K562 (cell line): Measurements from ENCODE around the gene FGGY. TPM values are rescaled to one million over a fixed set of nuclear protein-coding genes. Genes with fewer than 3 reads are reported as not detected.

ENCODE experiments used
- ATAC-seq: fragments of 200-7000 bp; cut with Tn5 transposase; 3 replicates; pipeline ENCODE4 v1.9.1; 2020; ENCODE audit warnings: moderate library complexity
- BruUV-seq: library from RNA; stranded (reverse); fragments of 400-500 nt; replicated peaks from 2 replicates; lab custom pipeline; 2021; lab: Mats Ljungman, UMichigan
- CTCF ChIA-PET: fragments of 300-600 bp; formaldehyde crosslinking; extraction: SDS; loops from one replicate; lab custom pipeline; 2021; ENCODE audit warnings: low intra/inter-chr PET ratio; lab: Yijun Ruan, JAX
- POLR2A ChIA-PET: fragments of 300-600, 350-650 bp; sonication (Branson Sonifier 250); formaldehyde crosslinking; extraction: SDS; loops from one replicate; lab custom pipeline; 2021; ENCODE audit warnings: antibody characterized with exemption, inconsistent platforms; lab: Yijun Ruan, JAX
- DNase-seq, 4 experiments: peaks; one replicate each; pipeline versions ENCODE4 v3.0.0 to v3.0.0-alpha.2; 2011 to 2018; ENCODE audit warnings: low spot score in 3 of 4, mixed read lengths in 3 of 4; ENCODE audit errors: extremely low read depth in 1 of 4
- FAIRE-seq: peaks from 2 replicates; lab custom pipeline; 2011; peaks lifted over from hg19 to GRCh38; lab: Jason Lieb, UNC
- H2AFZ ChIP-seq: 2 replicates; pipeline ENCODE4 v1.6.0; 2011; ENCODE audit warnings: low read depth, low read length, control low read depth, inconsistent platforms
- H3K27ac ChIP-seq: fragments of 200-600 bp; 3 replicates; pipeline ENCODE4 v1.8.0; 2011; ENCODE audit warnings: low read depth, mild to moderate bottlenecking, control low read depth, inconsistent platforms, low read length, moderate library complexity, mixed read lengths; ENCODE audit errors: extremely low read depth
- H3K27me3 ChIP-seq, 2 experiments: fragments of 300-600 bp in 1 of 2; 2 replicates in 1 of 2; 3 replicates in 1 of 2; pipeline versions ENCODE4 v1.6.0 to v1.8.0; 2011; ENCODE audit warnings: inconsistent platforms in 2 of 2, low read length in 2 of 2, mild to moderate bottlenecking in 1 of 2, mixed read lengths in 1 of 2, moderate library complexity in 1 of 2; ENCODE audit not compliant: control insufficient read depth in 2 of 2, insufficient read depth in 2 of 2
- H3K36me3 ChIP-seq: fragments of 300-600 bp; 3 replicates; pipeline ENCODE4 v1.8.0; 2011; ENCODE audit warnings: mild to moderate bottlenecking, low read length, inconsistent platforms; ENCODE audit not compliant: control insufficient read depth, insufficient read depth
- H3K4me1 ChIP-seq, 2 experiments: fragments of 200-600 bp in 1 of 2; replicated peaks in 1 of 2; 2 replicates in 1 of 2; 3 replicates in 1 of 2; pipeline versions ENCODE4 v1.5.1 to v1.8.0; 2011; ENCODE audit warnings: inconsistent platforms in 2 of 2, low read length in 2 of 2, mild to moderate bottlenecking in 1 of 2, mixed read lengths in 1 of 2, moderate library complexity in 1 of 2; ENCODE audit not compliant: control insufficient read depth in 2 of 2, insufficient read depth in 2 of 2
- H3K4me2 ChIP-seq: 2 replicates; pipeline ENCODE4 v1.6.1; 2011; ENCODE audit warnings: low read length, control low read depth, inconsistent platforms, mixed read lengths; ENCODE audit not compliant: insufficient read depth
- H3K4me3 ChIP-seq: fragments of 200-600 bp; sonication (generic), shearing (Covaris generic); 2 replicates; pipeline ENCODE4 v1.5.1; 2016; ENCODE audit warnings: control low read depth, inconsistent platforms
- H3K79me2 ChIP-seq: fragments of 200-600 bp; 3 replicates; pipeline ENCODE4 v1.8.0; 2011; ENCODE audit warnings: low read length, inconsistent platforms; ENCODE audit not compliant: control insufficient read depth, insufficient read depth
- H3K9ac ChIP-seq, 2 experiments: 2 replicates each; pipeline versions ENCODE4 v1.6.0 to v1.6.1; 2011; ENCODE audit warnings: low read depth in 2 of 2, low read length in 2 of 2, control low read depth in 1 of 2, inconsistent platforms in 1 of 2, mild to moderate bottlenecking in 1 of 2, mixed read lengths in 1 of 2; ENCODE audit not compliant: insufficient read depth in 1 of 2
- H3K9me1 ChIP-seq: one replicate; pipeline ENCODE4 v1.6.0; 2011; ENCODE audit warnings: inconsistent platforms, mild to moderate bottlenecking, low read length, moderate library complexity; ENCODE audit not compliant: control insufficient read depth, insufficient read depth
- H3K9me3 ChIP-seq: replicated peaks from 2 replicates; pipeline ENCODE4 v1.5.1; 2011; ENCODE audit warnings: low read depth, low read length, inconsistent platforms; ENCODE audit not compliant: control insufficient read depth, insufficient read depth
- H4K20me1 ChIP-seq: replicated peaks from 2 replicates; pipeline ENCODE4 v1.6.1; 2011; ENCODE audit warnings: low read length, inconsistent platforms, mixed read lengths; ENCODE audit not compliant: control insufficient read depth, insufficient read depth
- C11orf30 ChIP-seq: fragments of 450-650 bp; IDR thresholded peaks from 2 replicates; pipeline ENCODE4 v1.6.1; 2016; ENCODE audit warnings: low read depth, mild to moderate bottlenecking
- ELF2 ChIP-seq: fragments of 250-450 bp; sonication (Bioruptor Pico); IDR thresholded peaks from 2 replicates; pipeline ENCODE4 v1.5.0; 2021; ENCODE audit warnings: mild to moderate bottlenecking
- EP400 ChIP-seq: fragments of 450-650 bp; IDR thresholded peaks from 2 replicates; pipeline ENCODE4 v1.6.1; 2017; ENCODE audit warnings: antibody characterized with exemption, mild to moderate bottlenecking, moderate library complexity
- MAFF ChIP-seq: IDR thresholded peaks from 2 replicates; pipeline ENCODE4 v1.6.1; 2012; ENCODE audit warnings: low read length, improper control_type of control experiment
- MAFG ChIP-seq: fragments of 450-650 bp; conservative IDR thresholded peaks from 2 replicates; pipeline ENCODE4 v1.6.1; 2016; ENCODE audit warnings: missing genetic modification characterization, missing compliant biosample characterization
- MAFK ChIP-seq: IDR thresholded peaks from 2 replicates; pipeline ENCODE4 v1.6.1; 2011; ENCODE audit warnings: low read length, improper control_type of control experiment
- NFIX ChIP-seq: fragments of 250-450 bp; sonication (Bioruptor Pico); IDR thresholded peaks from 2 replicates; pipeline ENCODE4 v1.4.0; 2020; ENCODE audit warnings: low read depth, mild to moderate bottlenecking, moderate library complexity
- RBM15 ChIP-seq: fragments of 200-400 bp; formaldehyde crosslinking; IDR thresholded peaks from 2 replicates; pipeline ENCODE4 v1.6.1; 2018; ENCODE audit warnings: mild to moderate bottlenecking, low read length, moderate library complexity; ENCODE audit not compliant: insufficient read depth
- RBM34 ChIP-seq: fragments of 200-400 bp; formaldehyde crosslinking; IDR thresholded peaks from 2 replicates; pipeline ENCODE4 v1.6.1; 2018; ENCODE audit warnings: low read length, borderline replicate concordance; ENCODE audit not compliant: insufficient read depth
- ZNF316 ChIP-seq: fragments of 450-650 bp; IDR thresholded peaks from 2 replicates; pipeline ENCODE4 v1.6.1; 2016
- WGBS: fragments of 100-300 bp; shearing (Covaris generic); methylation state at CpG from one replicate; pipeline ENCODE4 v1.1.6; 2016; ENCODE audit warnings: low coverage, mixed read lengths; ENCODE audit not compliant: insufficient coverage; ENCODE audit errors: missing lambda C conversion rate; 5-methylcytosine and 5-hydroxymethylcytosine counted together
- in situ Hi-C: fragments of 300-500 bp; cut with MboI; formaldehyde crosslinking; loops from 4 replicates; pipeline ENCODE4 v1.15.0; 2018; ENCODE audit warnings: inconsistent platforms, mixed read lengths
- intact Hi-C: fragments of 100-400 bp; cut with micrococcal nuclease; formaldehyde crosslinking; loops from 2 replicates; pipeline ENCODE4 v1.14.2; 2022
- polyA plus RNA-seq, 8 experiments: library from polyadenylated mRNA; depleted of rRNA in 4 of 8; stranded (reverse) in 5 of 8; unstranded in 3 of 8; fragments of >200 nt; fragmentation: Nextera tagmentation in 2 of 8; fragmentation: Illumina TruSeq in 1 of 8; extraction: Ambion mirVana in 2 of 8; extraction: Trizol in 1 of 8; gene quantifications; 2 replicates each; pipeline versions ENCODE4 v1.2.1 to v1.2.3, GENCODE V29; 2011 to 2014; ENCODE audit warnings: inconsistent platforms in 1 of 8, missing spikeins in 1 of 8
- total RNA-seq, 7 experiments: library from RNA; depleted of rRNA in 6 of 7; stranded (reverse); fragments of >200 nt in 6 of 7; fragmentation: Illumina TruSeq in 2 of 7; extraction: Trizol in 2 of 7; gene quantifications; 2 replicates each; pipeline versions ENCODE4 v1.2.1 to v1.2.3, GENCODE V29; 2011 to 2021; ENCODE audit warnings: low replicate concordance in 1 of 7

FGGY gene
- total and polyA plus RNA-seq, 9 of the 15 experiments (the other 6 are each of a cell fraction or from before 2014, with no cell fraction given), result 9.7 to 19.2 (median 12.6) TPM

- H3K36me3 ChIP-seq, result no peaks in the 10 kb centered on the region
- WGBS, result 8% methylated on average over 2 of the region's 2 CpGs
- DNase-seq, result no peak
- in situ Hi-C loops, result no loop called here
- H3K27me3 ChIP-seq, result no peaks in the 10 kb centered on the region; a peak in 1 of 5 replicates
- no peaks in the 10 kb centered on the region for H3K4me1 ChIP-seq
- no peak for FAIRE-seq
- no peak for TF ChIP-seq NFIX (CRISPR knock-in tag)
- no TSS peak for BruUV-seq
- no peak overlapping the region for H3K9ac ChIP-seq
- ChIA-PET CTCF (no interaction called here), POLR2A (no interaction called here)
- no peak overlapping the region for H2AFZ ChIP-seq
- no peaks in the 10 kb centered on the region for H3K9me3 ChIP-seq
- no peak overlapping the region for H3K27ac ChIP-seq
- H3K4me2 ChIP-seq, result no peak overlapping the region
- no peaks in the 10 kb centered on the region for H4K20me1 ChIP-seq
- H3K9me1 ChIP-seq, result no peaks in the 10 kb centered on the region
- no peak for ATAC-seq
- intact Hi-C loops, result no loop called here
- no peaks in the 10 kb centered on the region for H3K79me2 ChIP-seq
- no peak overlapping the region for H3K4me3 ChIP-seq
Observed at GRCh38 chr1:59528900-59529299, 232.0 kb downstream of the FGGY start.

- ChIA-PET POLR2A (no interaction called here), CTCF (no interaction called here)
- no peak overlapping the region for H3K27ac ChIP-seq
- no peaks in the 10 kb centered on the region for H3K9me1 ChIP-seq
- no peaks in the 10 kb centered on the region for H3K79me2 ChIP-seq
- no peak overlapping the region for H3K9ac ChIP-seq
- no peaks in the 10 kb centered on the region for H4K20me1 ChIP-seq
- FAIRE-seq, result no peak
- H3K9me3 ChIP-seq, result no peaks in the 10 kb centered on the region
- in situ Hi-C loops (no loop called here), intact Hi-C loops (no loop called here)
- H3K27me3 ChIP-seq, result no peaks in the 10 kb centered on the region; a peak in 1 of 5 replicates
- 26% methylated on average over 3 of the region's 3 CpGs for WGBS
- BruUV-seq, result no TSS peak
- no peak overlapping the region for H3K4me2 ChIP-seq
- no peak for ATAC-seq
- H2AFZ ChIP-seq, result no peak overlapping the region
- no peaks in the 10 kb centered on the region for H3K36me3 ChIP-seq
- H3K4me1 ChIP-seq, result no peaks in the 10 kb centered on the region
- DNase-seq, result no peak
- TF ChIP-seq C11orf30, result peak; percentile 67; the same call in 1 of the 2 replicates
- TF ChIP-seq RBM15, result no peak
- TF ChIP-seq MAFK, result peak; percentile 84
- no peak for TF ChIP-seq ELF2
- peak; percentile 73 for TF ChIP-seq MAFG (tag)
- peak; percentile 81 for TF ChIP-seq ZNF316
- no peak for TF ChIP-seq RBM34
- peak; percentile 85 for TF ChIP-seq MAFF
- no peak for TF ChIP-seq EP400
- H3K4me3 ChIP-seq, result no peak overlapping the region
Observed at GRCh38 chr1:59530119-59530518, 233.2 kb downstream of the FGGY start.
